GM18867 (cell line): Measurements from ENCODE around the gene SLC22A2.
A peak's percentile ranks its signal among the peaks of the same experiment; 100 is the strongest.
"Not testable (repeated sequence)": the region's sequence is repeated elsewhere in the genome, so short reads cannot be mapped to it uniquely, and the experiment has no call there.

Experiments used
- ATAC-seq: cut with Tn5 transposase; IDR thresholded peaks from one replicate; pipeline ENCODE4 v1.9.1; 2021; ENCODE audit warnings: mild to moderate bottlenecking, moderate library complexity; ENCODE audit not compliant: unreplicated experiment

SLC22A2 gene

DNA sequence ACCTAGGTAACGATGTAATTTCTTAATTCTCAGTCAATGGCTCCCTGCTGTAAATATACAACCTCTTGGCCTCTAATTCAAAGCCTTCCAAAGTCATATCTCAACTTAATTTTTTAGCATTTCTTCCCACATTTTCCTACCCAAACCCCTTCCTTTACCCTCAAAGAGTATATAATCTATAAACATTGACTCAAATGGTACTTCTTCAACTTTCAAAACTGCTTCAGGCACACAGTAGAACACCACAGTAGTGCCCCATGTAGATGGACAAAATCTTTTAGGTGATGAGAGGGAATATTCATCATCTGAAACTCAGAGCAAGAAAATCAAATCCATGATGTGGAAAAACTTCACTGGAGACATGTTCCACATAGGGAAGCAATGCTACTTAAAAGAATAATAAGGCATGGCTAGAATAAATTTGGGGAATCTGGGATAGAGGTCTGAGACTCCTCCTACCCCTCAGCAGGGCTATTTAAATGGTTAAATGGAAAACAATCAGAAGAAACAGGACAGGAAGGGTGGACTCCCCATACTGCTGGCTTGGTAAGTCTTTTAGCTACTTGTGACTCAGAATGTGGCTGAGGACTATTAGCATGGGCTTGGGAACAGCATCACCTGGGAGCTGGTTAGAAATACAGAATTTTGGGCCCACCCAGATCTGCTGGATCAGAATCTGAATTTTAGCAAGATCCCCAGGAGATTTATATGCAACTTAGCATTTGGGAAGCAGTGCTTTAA is 6.4 kb downstream of the SLC22A2 start:
- no peak for ATAC-seq

GRCh38 chr6:160249671-160250070 is 8.9 kb downstream of the SLC22A2 start:
- no peak for ATAC-seq

DNA sequence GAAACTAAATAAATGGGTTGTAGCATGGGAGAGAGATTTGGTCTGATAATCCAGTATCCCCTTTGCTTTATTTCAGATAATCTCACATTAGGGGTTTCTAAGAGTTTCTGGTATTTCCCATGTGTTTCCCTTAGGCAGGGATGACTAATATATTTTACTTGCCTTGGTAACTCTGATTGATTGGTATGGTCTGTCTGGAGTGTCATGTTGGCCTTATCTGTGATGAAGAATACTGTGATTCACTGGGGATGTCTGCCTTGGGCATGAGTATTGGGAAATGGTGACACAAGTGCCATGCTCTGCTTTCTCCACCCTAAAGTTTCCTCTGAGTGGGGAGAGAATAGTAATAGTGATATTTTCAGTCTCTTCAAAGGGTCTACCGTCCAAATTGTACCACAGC is 10.1 kb downstream of the SLC22A2 start:
- no peak for ATAC-seq

DNA sequence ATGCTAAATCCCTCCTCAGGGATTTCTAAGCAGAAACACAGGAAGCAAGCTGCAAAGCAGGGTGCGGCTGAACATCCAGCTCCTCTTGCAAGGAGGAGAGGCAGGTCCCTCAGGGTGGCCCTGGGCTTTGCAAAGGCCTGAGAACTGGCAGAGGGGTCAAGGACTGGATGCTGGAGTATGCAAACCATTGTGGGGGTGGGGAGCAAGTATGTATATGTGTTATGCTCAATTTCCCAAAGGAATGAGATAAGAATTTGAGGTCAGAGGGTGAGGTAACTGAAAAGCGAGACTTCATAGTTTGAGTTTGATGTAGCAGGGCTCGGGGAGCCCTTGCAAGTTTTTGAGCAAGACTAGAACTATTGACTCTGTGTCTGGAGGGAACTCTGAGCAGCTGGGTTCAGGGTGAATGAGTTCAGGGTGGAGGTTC is 11.2 kb downstream of the SLC22A2 start:
- no peak for ATAC-seq

GRCh38 chr6:160240691-160241084 is 17.9 kb downstream of the SLC22A2 start:
- ATAC-seq = no peak

DNA sequence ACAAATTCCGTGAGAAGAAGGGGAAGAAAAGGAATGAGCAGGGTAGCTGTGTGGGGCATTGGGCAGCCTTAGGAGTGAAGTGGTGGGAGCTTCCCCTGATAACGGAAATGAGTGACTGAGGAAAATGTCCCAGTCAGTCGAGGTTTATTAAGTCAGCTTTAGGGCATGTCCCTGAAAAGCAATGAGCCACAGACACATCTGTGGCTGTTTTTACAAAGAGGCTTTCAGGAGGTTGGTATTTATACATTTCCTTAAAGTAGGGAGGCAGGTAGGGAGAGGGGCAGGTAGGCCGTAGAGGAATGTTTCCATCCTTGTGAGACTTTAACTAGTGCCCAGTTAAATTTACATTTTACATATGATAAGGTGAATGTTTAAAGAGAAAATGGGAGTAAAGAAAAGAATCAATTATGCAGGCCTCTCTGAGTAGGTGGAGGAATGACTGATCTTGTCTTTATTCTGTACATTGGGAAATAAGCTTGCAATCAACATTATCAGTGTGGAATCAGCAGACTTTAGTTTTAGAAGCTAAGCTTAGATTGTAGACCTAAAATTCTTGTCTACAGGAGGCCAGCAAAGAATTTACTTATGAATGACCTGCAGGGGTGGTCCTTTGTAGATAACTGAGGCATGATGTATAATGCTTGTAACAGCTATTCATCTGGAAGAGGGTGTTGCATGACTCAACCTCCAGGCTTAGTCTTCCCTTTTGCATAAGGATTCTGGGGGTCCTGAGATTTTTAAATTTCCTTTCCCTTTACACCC is 18.5 kb downstream of the SLC22A2 start:
- ATAC-seq = no peak

GRCh38 chr6:160238761-160239751 is 19.6 kb downstream of the SLC22A2 start:
- no peak for ATAC-seq

DNA sequence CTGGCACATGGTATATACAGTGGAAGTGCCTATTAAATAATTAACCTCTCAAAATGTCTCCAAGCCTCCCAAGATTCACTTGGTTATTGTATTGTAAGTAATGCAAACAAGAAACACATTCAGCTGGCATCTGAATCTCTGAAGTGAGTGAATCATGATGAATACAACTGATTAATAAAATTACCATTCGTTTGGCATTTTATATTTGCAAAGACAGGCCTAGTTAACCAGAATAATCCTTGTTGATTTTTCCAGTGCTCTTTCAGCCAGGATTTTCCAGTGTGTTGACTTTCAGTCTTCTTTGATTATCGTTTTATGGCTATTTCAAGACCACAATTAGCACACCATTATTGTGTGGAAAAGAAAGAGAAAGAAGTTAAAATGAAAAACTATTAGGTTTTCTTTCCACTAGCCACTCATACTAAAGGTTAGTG is 20.3 kb downstream of the SLC22A2 start:
- no peak for ATAC-seq

DNA sequence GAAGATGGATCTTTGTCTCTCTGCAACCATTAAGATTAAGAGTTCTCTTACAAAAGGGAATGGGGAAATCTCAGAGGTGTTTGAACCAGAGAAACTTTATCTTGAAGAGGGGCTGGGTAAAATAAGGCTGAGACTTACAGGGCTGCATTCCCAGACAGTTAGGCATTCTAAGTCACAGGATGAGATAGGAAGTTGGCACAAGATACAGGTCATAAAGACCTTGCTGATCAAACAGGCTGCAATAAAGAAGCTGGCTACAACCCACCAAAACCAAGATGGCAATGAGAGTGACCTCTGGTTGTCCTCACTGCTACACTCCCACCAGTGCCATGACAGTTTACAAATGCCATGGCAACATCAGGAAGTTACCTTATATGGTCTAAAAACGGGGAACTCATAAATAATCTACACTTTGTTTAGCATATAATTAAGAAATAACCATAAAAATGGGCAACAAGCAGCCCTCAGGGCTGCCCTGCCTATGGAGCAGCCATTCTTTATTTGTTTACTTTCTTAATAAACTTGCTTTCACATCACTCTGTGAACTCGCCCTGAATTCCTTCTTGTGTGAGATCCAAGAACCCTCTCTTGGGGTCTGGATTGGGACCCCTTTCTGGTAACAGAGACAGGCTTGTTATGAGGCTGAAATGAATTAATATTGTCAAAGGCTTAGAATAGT is 20.9 kb downstream of the SLC22A2 start:
- ATAC-seq = not testable (repeated sequence)

DNA sequence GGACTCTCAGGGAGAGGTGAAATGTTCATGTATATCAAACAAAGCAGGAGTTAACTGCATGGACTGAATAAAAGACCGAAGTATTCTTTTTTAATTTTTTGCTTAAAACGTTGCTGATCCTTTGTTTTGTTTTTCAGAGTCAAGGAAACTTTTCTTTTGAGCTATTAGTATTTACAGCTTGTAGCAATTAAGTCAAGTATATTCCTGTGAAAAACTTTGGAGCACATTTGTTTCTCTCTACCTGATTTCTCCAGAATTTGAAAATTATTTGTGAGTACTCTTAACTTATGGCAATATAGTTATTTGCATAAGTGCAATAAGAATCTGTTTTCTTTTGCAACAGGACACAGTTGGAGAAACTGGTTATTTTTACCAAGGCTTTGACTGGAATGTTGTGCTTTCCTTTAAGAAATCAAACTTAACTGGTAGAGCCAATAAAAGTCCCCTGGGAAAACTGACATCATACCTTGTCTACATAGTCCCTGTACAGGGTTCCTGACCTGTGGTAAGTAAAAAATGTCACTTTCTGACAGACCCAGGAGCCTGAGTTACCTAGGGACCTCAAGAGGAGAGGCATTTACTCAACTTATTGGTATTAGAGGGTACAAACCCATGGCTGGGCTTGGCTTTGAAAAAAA is 22.3 kb downstream of the SLC22A2 start:
- ATAC-seq = not testable (repeated sequence)

DNA sequence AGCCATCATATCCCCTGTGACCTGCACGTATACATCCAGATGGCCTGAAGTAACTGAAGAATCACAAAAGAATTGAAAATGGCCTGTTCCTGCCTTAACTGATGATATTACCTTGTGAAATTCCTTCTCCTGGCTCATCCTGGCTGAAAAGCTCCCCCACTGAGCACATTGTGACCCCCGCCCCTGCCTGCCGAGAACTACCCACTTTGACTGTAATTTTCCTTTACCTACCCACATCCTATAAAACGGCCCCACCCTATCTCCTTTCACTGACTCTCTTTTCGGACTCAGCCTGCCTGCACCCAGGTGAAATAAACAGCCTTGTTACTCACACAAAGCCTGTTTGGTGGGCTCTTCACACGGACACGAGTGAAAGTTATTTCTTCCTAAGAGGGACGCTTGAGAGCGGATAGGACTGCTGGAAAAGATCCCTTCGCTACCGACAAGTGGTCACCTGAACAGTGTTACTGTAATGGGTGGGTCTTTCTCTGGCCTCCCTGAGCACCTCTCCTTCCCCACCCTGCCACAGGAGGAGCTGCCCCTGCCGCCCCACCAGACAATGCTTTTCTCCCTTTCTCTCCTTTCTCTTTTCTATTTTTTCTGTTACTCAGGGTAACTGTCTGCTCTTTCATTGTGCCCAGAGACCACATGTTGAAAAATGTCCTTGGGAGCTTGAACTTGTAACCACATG is 24.5 kb downstream of the SLC22A2 start:
- ATAC-seq = not testable (repeated sequence)

DNA sequence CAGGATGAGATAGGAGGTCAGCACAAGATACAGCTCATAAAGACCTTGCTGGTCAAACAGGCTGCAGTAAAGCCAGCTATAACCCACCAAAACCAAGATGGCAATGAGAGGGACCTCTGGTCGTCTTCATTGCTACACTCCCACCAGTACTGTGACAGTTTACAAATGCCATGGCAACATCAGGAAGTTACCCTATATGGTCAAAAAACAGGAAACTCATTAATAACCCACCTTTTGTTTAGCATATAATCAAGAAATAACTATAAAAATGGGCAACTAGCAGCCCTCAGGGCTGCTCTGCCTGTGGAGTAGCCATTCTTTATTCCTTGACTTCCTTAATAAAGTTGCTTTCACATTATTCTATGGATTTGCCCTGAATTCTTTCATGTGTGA is 30.9 kb downstream of the SLC22A2 start:
- no peak for ATAC-seq

GRCh38 chr6:160227038-160227768 is 31.4 kb downstream of the SLC22A2 start:
- ATAC-seq = no peak

GRCh38 chr6:160226118-160226591 is 32.5 kb downstream of the SLC22A2 start:
- peak; percentile 48 for ATAC-seq

GRCh38 chr6:160224639-160225237 is 33.9 kb downstream of the SLC22A2 start:
- no peak for ATAC-seq

- ATAC-seq = no peak
These were observed 36.1 kb downstream of the SLC22A2 start for GRCh38 chr6:160222491-160222890.

- ATAC-seq = no peak
These were observed 36.7 kb downstream of the SLC22A2 start for GRCh38 chr6:160221918-160222317.

- peak; percentile 56 for ATAC-seq
These were observed 37.2 kb downstream of the SLC22A2 start for GRCh38 chr6:160221423-160221822.
